Parathyroid adenoma (tissue), 2 donors: Measurements from ENCODE around the gene IFNL1.

ENCODE experiments used
- H2AFZ ChIP-seq: fragments of 300-600 bp; sonication (generic); one replicate; pipeline ENCODE4 v1.7.0; 2017; ENCODE audit warnings: antibody characterized with exemption, mild to moderate bottlenecking
- H3K27ac ChIP-seq: fragments of 300-600 bp; sonication (generic); one replicate; pipeline ENCODE4 v1.7.0; 2017
- H3K27me3 ChIP-seq: fragments of 300-600 bp; sonication (generic); one replicate; pipeline ENCODE4 v1.7.0; 2017; ENCODE audit warnings: low read length; ENCODE audit not compliant: control insufficient read depth, insufficient read depth
- H3K36me3 ChIP-seq: fragments of 300-600 bp; sonication (generic); one replicate; pipeline ENCODE4 v1.7.0; 2017; ENCODE audit warnings: low read length; ENCODE audit not compliant: control insufficient read depth, insufficient read depth
- H3K4me1 ChIP-seq: fragments of 300-600 bp; sonication (generic); one replicate; pipeline ENCODE4 v1.7.0; 2017; ENCODE audit warnings: control low read depth
- H3K4me2 ChIP-seq: fragments of 300-600 bp; sonication (generic); one replicate; pipeline ENCODE4 v1.7.0; 2017; ENCODE audit warnings: low read length
- H3K4me3 ChIP-seq: fragments of 300-600 bp; sonication (generic); one replicate; pipeline ENCODE4 v1.7.0; 2017; ENCODE audit warnings: low read depth, low read length
- H3K79me2 ChIP-seq: fragments of 300-600 bp; sonication (generic); one replicate; pipeline ENCODE4 v1.7.0; 2017; ENCODE audit warnings: control low read depth
- H3K9ac ChIP-seq: fragments of 300-600 bp; sonication (generic); one replicate; pipeline ENCODE4 v1.7.0; 2017; ENCODE audit warnings: mild to moderate bottlenecking
- H3K9me3 ChIP-seq: fragments of 300-600 bp; sonication (generic); one replicate; pipeline ENCODE4 v1.7.0; 2017; ENCODE audit warnings: low read length; ENCODE audit not compliant: control insufficient read depth
- TF ChIP-seq, protein P1 (sequence below): fragments of 300-600 bp; sonication (generic); IDR thresholded peaks from one replicate; pipeline ENCODE4 v1.7.0; 2017; ENCODE audit warnings: antibody characterized with exemption, mild to moderate bottlenecking
- donor health status: primary hyperparathyroidism.

Gene IFNL1

GRCh38 chr19:39324242-39324842, 28.1 kb downstream of the IFNL1 start:
- H3K36me3 ChIP-seq, result no peaks in the 10 kb centered on the region
- no peaks in the 10 kb centered on the region for H3K9me3 ChIP-seq
- H3K4me2 ChIP-seq, result no peak overlapping the region
- H3K27me3 ChIP-seq, result no peaks in the 10 kb centered on the region
- H2AFZ ChIP-seq, result no peak overlapping the region
- TF ChIP-seq, protein P1, sequence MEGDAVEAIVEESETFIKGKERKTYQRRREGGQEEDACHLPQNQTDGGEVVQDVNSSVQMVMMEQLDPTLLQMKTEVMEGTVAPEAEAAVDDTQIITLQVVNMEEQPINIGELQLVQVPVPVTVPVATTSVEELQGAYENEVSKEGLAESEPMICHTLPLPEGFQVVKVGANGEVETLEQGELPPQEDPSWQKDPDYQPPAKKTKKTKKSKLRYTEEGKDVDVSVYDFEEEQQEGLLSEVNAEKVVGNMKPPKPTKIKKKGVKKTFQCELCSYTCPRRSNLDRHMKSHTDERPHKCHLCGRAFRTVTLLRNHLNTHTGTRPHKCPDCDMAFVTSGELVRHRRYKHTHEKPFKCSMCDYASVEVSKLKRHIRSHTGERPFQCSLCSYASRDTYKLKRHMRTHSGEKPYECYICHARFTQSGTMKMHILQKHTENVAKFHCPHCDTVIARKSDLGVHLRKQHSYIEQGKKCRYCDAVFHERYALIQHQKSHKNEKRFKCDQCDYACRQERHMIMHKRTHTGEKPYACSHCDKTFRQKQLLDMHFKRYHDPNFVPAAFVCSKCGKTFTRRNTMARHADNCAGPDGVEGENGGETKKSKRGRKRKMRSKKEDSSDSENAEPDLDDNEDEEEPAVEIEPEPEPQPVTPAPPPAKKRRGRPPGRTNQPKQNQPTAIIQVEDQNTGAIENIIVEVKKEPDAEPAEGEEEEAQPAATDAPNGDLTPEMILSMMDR, result no peak
- H3K4me3 ChIP-seq, result no peak overlapping the region
- H3K79me2 ChIP-seq, result no peaks in the 10 kb centered on the region
- H3K9ac ChIP-seq, result no peak overlapping the region
- H3K27ac ChIP-seq, result no peak overlapping the region
- H3K4me1 ChIP-seq, result peaks cover 2% of the 10 kb centered on the region

DNA sequence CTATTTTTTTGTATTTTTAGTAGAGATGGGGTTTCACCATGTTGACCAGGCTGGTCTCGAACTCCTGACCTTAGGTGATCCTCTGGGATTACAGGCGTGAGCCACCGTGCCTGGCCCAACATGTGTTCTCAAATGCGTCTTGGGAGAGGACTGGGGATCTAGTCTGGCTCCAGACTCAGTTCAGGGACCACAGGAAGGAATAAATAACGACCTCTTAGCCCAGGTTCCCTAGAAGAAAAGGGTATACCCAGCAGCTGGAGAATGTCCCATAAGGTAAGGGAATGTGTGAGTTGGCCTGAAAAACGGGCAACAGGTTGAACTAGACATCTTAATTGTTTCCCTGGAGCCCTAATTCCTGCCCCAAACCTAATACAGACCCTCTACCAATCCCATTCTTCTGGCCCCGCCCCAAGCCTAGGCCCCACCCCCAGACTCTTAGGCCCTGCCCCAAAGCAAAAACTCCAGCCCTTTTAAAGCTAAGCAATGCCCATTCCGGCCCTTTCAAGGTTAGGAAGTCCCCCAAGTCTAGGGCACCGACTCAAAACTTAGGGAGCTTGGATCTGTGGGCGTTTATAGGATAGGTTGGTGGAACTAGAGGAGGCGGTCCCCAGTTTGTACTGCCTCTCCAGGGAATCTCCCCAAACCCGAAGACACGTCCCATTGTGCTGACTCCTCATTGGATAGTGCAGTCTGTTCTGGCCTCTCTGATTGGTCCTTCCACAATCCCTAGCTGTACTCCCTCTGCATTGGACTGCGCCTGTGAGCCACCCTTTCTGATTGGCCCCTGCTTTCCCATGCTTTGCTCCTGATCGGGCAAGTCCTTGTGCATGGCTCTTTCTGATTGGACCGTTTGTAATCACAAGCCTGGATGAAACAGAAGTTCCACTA, 29.8 kb downstream of the IFNL1 start:
- H3K27me3 ChIP-seq, result no peaks in the 10 kb centered on the region
- TF ChIP-seq, protein P1, result no peak
- H3K4me2 ChIP-seq, result no peak overlapping the region
- no peaks in the 10 kb centered on the region for H3K79me2 ChIP-seq
- H3K4me3 ChIP-seq, result no peak overlapping the region
- no peaks in the 10 kb centered on the region for H3K9me3 ChIP-seq
- no peak overlapping the region for H3K27ac ChIP-seq
- no peaks in the 10 kb centered on the region for H3K4me1 ChIP-seq
- H3K36me3 ChIP-seq, result no peaks in the 10 kb centered on the region
- H3K9ac ChIP-seq, result no peak overlapping the region
- H2AFZ ChIP-seq, result no peak overlapping the region

GRCh38 chr19:39327363-39328045, 31.3 kb downstream of the IFNL1 start:
- H3K27ac ChIP-seq, result no peak overlapping the region
- no peaks in the 10 kb centered on the region for H3K4me1 ChIP-seq
- no peak overlapping the region for H3K4me2 ChIP-seq
- no peak overlapping the region for H3K9ac ChIP-seq
- H2AFZ ChIP-seq, result no peak overlapping the region
- no peak overlapping the region for H3K4me3 ChIP-seq
- H3K36me3 ChIP-seq, result no peaks in the 10 kb centered on the region
- TF ChIP-seq, protein P1, result no peak
- H3K79me2 ChIP-seq, result no peaks in the 10 kb centered on the region
- no peaks in the 10 kb centered on the region for H3K27me3 ChIP-seq
- H3K9me3 ChIP-seq, result no peaks in the 10 kb centered on the region

DNA sequence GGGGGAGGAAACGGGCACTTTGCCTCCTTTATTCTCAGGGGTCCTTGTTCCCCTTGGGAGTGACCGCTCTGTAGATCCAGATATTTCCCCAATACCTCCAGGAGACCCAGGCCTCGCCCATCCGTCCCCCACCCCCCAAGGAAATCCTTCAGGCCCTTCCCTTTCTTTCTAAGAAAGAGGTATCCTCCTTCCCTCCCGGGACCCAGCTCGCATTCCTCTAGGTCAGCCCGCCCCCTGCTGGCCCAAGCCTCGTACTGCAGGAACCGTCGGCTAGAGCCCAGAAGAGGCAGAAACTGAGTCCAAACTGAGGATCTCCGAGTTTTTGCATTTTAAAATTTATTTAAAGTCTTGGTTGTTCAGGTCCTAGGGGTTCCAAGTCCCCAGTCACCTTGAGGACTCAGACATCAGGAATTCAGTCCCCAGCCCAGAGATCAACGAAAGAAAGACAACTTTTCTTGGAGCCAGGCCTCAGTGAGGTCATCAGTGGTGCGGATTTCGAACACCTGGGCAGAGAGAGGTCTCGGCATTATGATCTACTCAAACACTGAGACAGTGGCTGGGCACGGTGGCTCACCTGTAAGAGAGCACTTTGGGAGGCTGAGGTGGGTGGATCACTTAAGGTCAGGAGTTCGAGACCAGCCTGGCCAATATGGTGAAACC, 32.0 kb downstream of the IFNL1 start:
- Histone ChIP-seq H3K27ac (no peak overlapping the region), H3K36me3 (no peaks in the 10 kb centered on the region), H3K79me2 (no peaks in the 10 kb centered on the region), H2AFZ (peak overlapping the region; percentile 10), H3K9me3 (no peaks in the 10 kb centered on the region), H3K4me2 (no peak overlapping the region), H3K4me3 (no peak overlapping the region), H3K9ac (no peak overlapping the region), H3K4me1 (no peaks in the 10 kb centered on the region), H3K27me3 (no peaks in the 10 kb centered on the region)
- TF ChIP-seq, protein P1, result peak; percentile 99
